Liver (tissue), 3 donors: ENCODE results near the gene MYO9A.

Source experiments
- CTCF ChIP-seq: fragments of 150-350 bp; IDR thresholded peaks from 2 replicates; pipeline ENCODE4 v1.5.1; 2017; ENCODE audit warnings: improper control_type of control experiment, low read depth, low read length; ENCODE audit not compliant: missing input control
- JUND ChIP-seq, 2 donors: IDR thresholded peaks; 2 replicates each; pipeline ENCODE4 v1.6.1; 2016; ENCODE audit warnings: antibody characterized with exemption in 2 of 2
- MAX ChIP-seq: IDR thresholded peaks from 2 replicates; pipeline ENCODE4 v1.6.1; 2016; ENCODE audit warnings: antibody characterized with exemption
- RAD21 ChIP-seq, 2 donors: IDR thresholded peaks; 2 replicates each; pipeline ENCODE4 v1.6.1; 2016; ENCODE audit warnings: antibody characterized with exemption in 2 of 2, mild to moderate bottlenecking in 2 of 2
- RXRA ChIP-seq, 2 donors: IDR thresholded peaks; 2 replicates each; pipeline ENCODE4 v1.6.1; 2017 to 2018; ENCODE audit warnings: antibody characterized with exemption in 2 of 2, mild to moderate bottlenecking in 1 of 2
- YY1 ChIP-seq: IDR thresholded peaks from 2 replicates; pipeline ENCODE4 v1.6.1; 2016; ENCODE audit warnings: antibody characterized with exemption, mild to moderate bottlenecking
- donor health status: healthy.
- donor health status: healthy.

- TF ChIP-seq CTCF: no peak
- TF ChIP-seq RAD21 (IDR thresholded peaks at IDR 0.05): no peak
- no peak for TF ChIP-seq MAX
- TF ChIP-seq RXRA (IDR thresholded peaks at IDR 0.05): no peak
- TF ChIP-seq JUND (IDR thresholded peaks at IDR 0.05): no peak
- no peak for TF ChIP-seq YY1
These were observed 228.0 kb downstream of the MYO9A start for GRCh38 chr15:71889947-71890346.
